ENCODE measurements around the gene TCIRG1.
"Not testable (repeated sequence)": the region's sequence is repeated elsewhere in the genome, so short reads cannot be mapped to it uniquely, and the experiment has no call there.

TCIRG1 gene

GRCh38 chr11:68038718-68039525, at the start of gene TCIRG1:
Gene TCIRG1, plus strand, starts transcription at chr11:68039025. Its CDS starts 2,247 bp downstream, at chr11:68041272.
- peak; percentile 74 for DNase-seq (ENCODE audit: low read depth)

GRCh38 chr11:67990546-67991346, 48.1 kb upstream of the TCIRG1 start:
- not testable (repeated sequence) for DNase-seq (ENCODE audit: low read depth)

- not testable (repeated sequence) for DNase-seq (ENCODE audit: low read depth)
These were observed 47.3 kb upstream of the TCIRG1 start for GRCh38 chr11:67991347-67992121.

- not testable (repeated sequence) for DNase-seq (ENCODE audit: low read depth)
These were observed 45.0 kb upstream of the TCIRG1 start for GRCh38 chr11:67993821-67994220.

- not testable (repeated sequence) for DNase-seq (ENCODE audit: low read depth)
These were observed 44.4 kb upstream of the TCIRG1 start for GRCh38 chr11:67994387-67994786.

GRCh38 chr11:67995129-67995528, 43.7 kb upstream of the TCIRG1 start:
- not testable (repeated sequence) for DNase-seq (ENCODE audit: low read depth)

- DNase-seq (ENCODE audit: low read depth), result not testable (repeated sequence)
These were observed 43.2 kb upstream of the TCIRG1 start for GRCh38 chr11:67995579-67995978.

GRCh38 chr11:67996051-67996450, 42.8 kb upstream of the TCIRG1 start:
- no peak for DNase-seq (ENCODE audit: low read depth)

GRCh38 chr11:67996622-67997474, 42.0 kb upstream of the TCIRG1 start:
- no peak for DNase-seq (ENCODE audit: low read depth)

GRCh38 chr11:67997475-67997921, 41.3 kb upstream of the TCIRG1 start:
- DNase-seq (ENCODE audit: low read depth), result no peak

GRCh38 chr11:67998150-67999045, 40.4 kb upstream of the TCIRG1 start:
- no peak for DNase-seq (ENCODE audit: low read depth)

GRCh38 chr11:67999201-67999629, 39.6 kb upstream of the TCIRG1 start:
- no peak for DNase-seq (ENCODE audit: low read depth)

- no peak for DNase-seq (ENCODE audit: low read depth)
These were observed 39.1 kb upstream of the TCIRG1 start for GRCh38 chr11:67999704-68000103.

- DNase-seq (ENCODE audit: low read depth), result no peak
These were observed 36.3 kb upstream of the TCIRG1 start for GRCh38 chr11:68002575-68002937.

GRCh38 chr11:68002938-68003845, 35.6 kb upstream of the TCIRG1 start:
- no peak for DNase-seq (ENCODE audit: low read depth)

- DNase-seq (ENCODE audit: low read depth), result peak; percentile 67
These were observed 34.8 kb upstream of the TCIRG1 start, which contains the start of gene UNC93B1 for GRCh38 chr11:68003846-68004550. Gene UNC93B1, minus strand, starts transcription at chr11:68004097. Its CDS starts 54 bp downstream, at chr11:68004043.

- DNase-seq (ENCODE audit: low read depth), result no peak
These were observed 34.1 kb upstream of the TCIRG1 start for GRCh38 chr11:68004551-68005335.

All from iris pigment epithelial cell (primary cell).